ENCODE data around the gene COL18A1.
"Not testable (repeated sequence)": the region's sequence is repeated elsewhere in the genome, so short reads cannot be mapped to it uniquely, and the experiment has no call there.

Gene COL18A1

DNA sequence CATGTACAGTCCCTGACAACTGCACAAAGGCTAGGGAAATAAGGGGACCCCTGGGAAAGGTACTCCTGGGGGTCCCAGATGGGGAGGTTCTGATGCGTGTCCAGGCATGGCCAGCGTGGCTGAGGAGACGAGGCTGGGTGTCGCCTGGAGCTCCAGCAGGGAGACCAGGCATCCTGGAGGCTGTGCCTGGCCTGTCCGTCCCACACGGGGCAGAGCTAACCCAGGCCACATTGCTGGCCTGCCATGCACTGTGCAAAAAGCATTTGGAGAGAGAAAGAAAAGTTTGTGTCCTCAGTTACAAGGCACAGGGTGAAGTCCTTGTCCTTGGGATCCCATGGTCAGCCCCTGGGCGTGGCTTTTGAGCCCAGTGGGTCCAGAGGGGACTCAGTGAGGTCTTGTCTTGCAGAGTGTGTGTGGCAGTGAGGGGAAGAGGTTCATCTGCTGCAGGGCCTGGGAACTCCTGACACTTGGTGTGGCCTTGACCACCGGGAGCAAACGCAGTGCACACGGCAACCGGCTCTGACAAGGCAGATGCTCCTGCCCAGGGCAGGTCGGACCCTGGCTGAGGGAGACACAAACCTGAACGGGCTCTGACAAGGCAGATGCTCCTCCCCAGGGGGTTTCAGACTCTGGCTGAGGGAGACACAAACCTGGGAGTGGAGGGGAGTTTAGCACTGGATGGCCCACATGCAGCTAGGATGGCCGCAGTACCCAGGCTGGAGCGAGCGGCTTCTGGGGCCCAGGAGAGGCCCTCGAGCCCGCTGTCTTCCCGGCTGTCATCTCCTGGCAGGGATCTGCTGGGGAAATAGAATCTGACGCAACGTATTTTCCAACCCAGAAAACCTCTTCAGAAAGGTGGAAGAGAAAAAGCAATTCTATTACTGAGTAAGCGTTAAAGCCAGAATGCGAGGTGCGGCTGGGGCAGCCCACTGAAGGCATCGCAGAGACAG, 37.3 kb upstream of the COL18A1 start:
- DNase-seq (ENCODE audit: low spot score): no peak

GRCh38 chr21:45369018-45369417, 35.9 kb upstream of the COL18A1 start:
- not testable (repeated sequence) for DNase-seq (ENCODE audit: low spot score)

- DNase-seq (ENCODE audit: low spot score): no peak
These were observed 34.4 kb upstream of the COL18A1 start for GRCh38 chr21:45370575-45370974.

GRCh38 chr21:45371081-45371480, 33.9 kb upstream of the COL18A1 start:
- no peak for DNase-seq (ENCODE audit: low spot score)

GRCh38 chr21:45371655-45372054, 33.3 kb upstream of the COL18A1 start:
- DNase-seq (ENCODE audit: low spot score): no peak

DNA sequence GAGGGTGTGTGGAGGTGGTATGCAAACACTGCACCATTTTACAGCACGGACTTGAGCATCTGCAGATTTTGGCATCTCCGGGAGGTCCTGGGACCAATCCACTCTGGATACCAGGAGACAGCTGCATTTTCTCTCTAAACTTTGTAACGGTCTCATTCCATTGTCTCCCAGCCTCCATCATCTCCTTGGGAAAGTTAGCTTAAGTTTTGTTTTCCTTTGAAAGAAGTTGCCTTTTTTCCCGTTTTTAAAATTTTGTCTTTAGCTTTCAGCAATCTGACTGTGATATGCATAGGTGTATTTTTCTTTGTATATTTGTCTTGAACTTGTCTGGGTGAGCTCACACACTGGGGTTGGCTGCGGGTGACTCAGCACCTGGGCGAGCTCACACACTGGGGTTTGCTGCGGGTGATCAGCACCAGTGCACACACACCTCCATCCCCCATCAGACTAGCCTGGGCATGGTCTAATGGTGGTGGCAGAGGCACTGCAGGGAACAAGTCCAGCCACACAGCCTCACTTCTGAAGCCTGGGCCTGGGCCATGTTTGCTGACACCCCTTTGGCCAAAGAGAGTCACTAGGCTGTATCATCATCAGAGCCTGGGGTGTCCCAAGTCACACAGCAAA, 32.1 kb upstream of the COL18A1 start:
- no peak for DNase-seq (ENCODE audit: low spot score)

DNA sequence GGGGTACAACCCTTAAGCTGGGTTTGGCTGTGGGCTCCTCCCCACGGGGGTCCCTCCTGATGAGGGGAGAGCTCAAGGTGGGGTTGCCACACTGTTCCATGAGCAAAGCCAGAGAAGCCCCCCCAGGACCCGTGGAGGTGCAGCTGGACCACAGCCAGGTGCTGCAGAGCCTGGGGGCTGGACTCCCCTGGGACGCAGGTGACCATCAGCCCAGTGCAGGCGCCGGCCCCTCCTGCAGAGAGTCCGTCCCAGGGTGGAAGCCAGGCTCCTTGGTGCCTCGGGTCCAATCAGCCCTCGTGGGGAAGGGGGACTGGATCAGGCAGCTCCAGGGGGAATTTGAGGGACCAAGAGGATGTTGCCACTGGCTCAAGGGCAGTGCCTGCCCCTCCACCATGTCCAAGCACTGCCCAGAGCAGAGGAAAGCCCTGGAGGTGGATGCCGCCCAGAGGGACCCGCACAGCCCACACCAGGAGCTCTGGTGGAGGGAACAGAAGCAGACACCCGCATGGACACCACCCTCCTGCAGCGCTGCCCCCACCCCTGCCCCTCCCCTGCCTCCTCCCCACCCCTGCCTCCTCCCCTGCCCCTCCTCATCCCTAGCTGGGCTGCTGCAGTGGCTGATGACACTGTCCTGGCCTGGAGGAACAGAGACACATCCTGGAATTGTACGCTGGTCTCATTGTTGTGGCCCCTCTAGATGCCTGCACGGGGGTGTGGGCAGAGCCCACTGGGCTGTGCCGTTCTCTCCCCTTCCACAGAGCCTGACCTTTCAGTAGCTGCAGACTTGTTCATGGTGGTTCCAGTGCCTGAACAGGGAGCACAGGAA, 30.8 kb upstream of the COL18A1 start:
- no peak for DNase-seq (ENCODE audit: low spot score)

- DNase-seq (ENCODE audit: low spot score): no peak
These were observed 30.0 kb upstream of the COL18A1 start for GRCh38 chr21:45374826-45375455.

DNA sequence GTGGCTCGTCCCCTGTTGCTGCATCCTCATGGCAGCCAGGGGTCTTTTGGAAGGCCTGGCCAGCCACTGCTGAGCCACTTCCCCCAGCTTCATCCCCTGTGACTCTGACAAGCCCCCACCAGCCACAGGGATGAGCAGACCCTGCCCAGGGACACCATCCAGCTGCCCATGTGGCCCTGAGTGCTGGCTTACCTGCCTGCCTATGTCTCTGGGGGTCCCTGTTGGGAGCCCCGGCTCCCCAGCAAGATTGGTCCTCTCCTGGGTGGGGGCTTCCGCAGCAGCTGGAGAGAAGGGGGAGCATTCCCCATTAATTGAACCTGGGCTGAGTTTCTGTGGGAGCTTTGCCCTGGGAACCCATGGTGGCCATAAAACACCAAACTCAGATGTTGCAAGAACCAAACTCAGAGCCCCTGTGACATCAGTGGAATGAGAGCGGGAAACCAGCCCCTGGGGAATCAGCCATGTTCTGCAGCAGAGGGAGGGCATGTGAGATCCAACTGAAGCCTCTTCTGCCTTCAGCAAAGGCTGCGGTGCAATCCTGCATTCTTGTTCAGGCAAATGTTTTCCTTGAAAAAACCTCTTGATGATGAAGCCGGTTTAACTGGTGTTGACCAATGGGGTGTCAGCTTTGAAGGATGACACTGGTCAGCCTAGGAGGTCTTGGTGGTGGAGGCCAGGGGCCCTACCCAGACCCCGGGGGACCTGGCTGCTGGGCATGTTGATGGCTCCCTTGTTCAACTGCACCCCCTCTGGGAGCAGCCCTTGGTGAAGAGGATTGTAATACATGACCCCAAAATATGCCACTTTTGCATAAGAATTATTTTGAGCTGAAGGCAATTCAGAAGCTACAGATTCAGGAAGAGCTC, 28.3 kb upstream of the COL18A1 start:
- peak; percentile 49 for DNase-seq (ENCODE audit: low spot score)

- DNase-seq (ENCODE audit: low spot score): no peak
These were observed 27.6 kb upstream of the COL18A1 start for GRCh38 chr21:45377325-45377709.

GRCh38 chr21:45377866-45378257, 27.1 kb upstream of the COL18A1 start:
- DNase-seq (ENCODE audit: low spot score): no peak

DNA sequence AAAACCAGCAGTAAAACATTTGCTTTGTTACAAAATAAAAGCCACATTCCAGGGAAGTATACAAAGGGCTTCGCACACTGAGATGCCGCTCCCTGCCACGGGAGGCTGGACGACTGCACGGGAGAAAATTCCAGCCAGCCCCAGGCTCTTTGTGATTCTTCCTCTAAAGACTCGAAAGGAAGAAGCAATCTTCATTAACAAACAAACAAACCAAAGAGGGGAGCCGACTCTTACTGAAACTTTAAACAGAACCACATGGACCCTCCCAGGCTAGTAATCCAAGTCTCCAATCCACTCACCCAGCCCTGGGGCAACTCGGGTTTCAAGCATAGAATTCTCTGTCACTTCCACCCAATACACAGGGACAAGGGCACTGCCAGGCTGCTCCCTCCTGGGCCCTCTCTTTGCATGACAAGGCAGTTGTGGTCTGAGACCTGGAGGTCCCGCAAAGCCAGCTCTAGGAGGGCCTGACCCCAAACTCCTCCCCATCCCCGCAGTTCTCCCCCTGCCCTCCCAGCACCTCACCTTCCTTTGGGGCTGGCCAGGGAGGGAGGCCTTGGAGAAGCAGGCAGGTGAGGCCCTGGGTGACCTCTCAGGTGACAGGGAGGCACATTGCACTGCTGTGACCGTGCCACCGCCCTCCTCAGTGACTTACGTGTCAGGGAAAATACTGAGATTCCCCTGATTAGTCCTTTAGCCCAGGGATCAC, 26.6 kb upstream of the COL18A1 start:
- peak; percentile 71 for DNase-seq (ENCODE audit: low spot score)

DNA sequence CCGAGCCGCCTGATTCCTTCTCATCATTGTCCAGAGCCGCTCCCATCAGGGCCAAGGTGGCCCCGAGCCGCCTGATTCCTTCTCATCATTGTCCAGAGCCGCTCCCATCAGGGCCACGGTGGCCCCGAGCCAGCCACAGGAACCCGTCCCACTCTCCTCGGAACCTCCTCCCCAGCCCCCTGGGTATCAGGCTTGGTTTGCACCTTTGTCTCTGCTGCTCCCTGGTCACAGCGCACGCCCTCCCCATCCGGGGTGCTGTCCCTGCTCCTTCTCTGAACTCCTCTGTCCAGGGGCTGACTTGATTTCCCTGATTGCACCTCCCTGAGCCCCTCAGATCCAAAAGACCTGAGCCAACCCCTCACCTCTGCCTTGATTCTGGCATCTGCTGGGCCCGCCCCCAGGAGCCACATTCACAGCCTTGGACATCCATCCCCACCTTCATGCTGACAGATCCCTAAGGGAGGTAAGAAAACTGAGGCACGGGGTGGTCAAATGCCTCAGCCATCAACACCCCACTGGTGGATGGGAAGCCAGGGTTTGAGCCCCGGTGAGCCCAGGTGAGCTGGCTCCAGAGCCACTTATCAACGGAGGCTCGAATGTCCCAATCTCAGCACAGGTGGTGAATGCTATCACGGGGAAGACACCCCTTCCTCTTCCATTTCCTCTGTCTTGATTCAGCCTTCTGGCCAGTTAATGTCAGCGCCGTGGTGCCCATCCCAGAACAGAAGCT, 25.6 kb upstream of the COL18A1 start:
- DNase-seq (ENCODE audit: low spot score): no peak

DNA sequence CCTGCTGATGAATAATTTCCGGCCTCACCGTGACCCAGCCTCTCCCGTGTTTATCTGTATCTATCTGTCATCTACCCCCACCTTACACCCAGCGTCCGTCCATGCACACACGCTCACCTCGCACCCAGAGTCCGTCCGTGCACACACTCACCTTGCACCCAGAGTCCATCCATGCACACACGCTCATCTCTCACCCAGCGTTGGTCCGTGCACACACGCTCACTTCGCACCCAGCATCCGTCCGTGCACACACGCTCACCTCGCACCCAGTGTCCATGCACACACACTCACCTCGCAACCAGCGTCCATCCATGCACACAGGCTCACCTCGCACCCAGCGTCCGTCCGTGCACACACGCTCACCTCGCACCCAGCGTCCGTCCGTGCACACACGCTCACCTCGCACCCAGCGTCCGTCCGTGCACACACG, 25.0 kb upstream of the COL18A1 start:
- DNase-seq (ENCODE audit: low spot score): no peak

DNA sequence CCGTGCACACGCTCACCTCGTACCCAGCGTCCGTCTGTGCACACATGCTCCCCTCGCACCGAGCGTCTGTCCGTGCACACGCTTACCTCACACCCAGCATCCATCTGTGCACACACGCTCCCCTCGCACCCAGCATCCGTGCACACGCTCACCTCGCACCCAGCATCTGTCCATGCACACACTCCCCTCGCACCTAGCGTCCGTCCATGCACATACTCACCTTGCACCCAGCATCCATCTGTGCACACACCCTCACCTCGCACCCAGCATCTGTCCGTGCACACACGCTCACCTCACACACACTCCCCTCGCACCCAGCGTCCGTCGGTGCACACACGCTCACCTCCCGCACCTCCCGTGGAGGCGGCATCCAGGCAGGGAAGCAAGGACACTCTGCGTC, 24.4 kb upstream of the COL18A1 start:
- DNase-seq (ENCODE audit: low spot score): no peak

- no peak for DNase-seq (ENCODE audit: low spot score)
These were observed 23.8 kb upstream of the COL18A1 start for GRCh38 chr21:45381036-45381787.

- no peak for DNase-seq (ENCODE audit: low spot score)
These were observed 22.9 kb upstream of the COL18A1 start for GRCh38 chr21:45381865-45382696.

GRCh38 chr21:45382697-45382997, 22.3 kb upstream of the COL18A1 start:
- DNase-seq (ENCODE audit: low spot score): no peak
